Body of pancreas (tissue), 4 donors: ENCODE data around the gene TSPEAR.

Experiments used
- POLR2A ChIP-seq, 3 donors: fragments of 450-650 bp; IDR thresholded peaks; one replicate each; pipeline ENCODE4 v1.6.1; 2016; ENCODE audit warnings: antibody characterized with exemption in 3 of 3, mild to moderate bottlenecking in 2 of 3
- TF ChIP-seq, protein P1 (sequence below), 7 experiments: fragments of 450-650 bp in 4 of 7; fragments of 200-600 bp in 3 of 7; sonication (generic) in 3 of 7; IDR thresholded peaks; one replicate each; pipeline ENCODE4 v1.5.1; 2016 to 2019; ENCODE audit warnings: antibody characterized with exemption in 7 of 7

GRCh38 chr21:44583089-44583799, 128.1 kb downstream of the TSPEAR start:
- TF ChIP-seq, protein P1, sequence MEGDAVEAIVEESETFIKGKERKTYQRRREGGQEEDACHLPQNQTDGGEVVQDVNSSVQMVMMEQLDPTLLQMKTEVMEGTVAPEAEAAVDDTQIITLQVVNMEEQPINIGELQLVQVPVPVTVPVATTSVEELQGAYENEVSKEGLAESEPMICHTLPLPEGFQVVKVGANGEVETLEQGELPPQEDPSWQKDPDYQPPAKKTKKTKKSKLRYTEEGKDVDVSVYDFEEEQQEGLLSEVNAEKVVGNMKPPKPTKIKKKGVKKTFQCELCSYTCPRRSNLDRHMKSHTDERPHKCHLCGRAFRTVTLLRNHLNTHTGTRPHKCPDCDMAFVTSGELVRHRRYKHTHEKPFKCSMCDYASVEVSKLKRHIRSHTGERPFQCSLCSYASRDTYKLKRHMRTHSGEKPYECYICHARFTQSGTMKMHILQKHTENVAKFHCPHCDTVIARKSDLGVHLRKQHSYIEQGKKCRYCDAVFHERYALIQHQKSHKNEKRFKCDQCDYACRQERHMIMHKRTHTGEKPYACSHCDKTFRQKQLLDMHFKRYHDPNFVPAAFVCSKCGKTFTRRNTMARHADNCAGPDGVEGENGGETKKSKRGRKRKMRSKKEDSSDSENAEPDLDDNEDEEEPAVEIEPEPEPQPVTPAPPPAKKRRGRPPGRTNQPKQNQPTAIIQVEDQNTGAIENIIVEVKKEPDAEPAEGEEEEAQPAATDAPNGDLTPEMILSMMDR (IDR thresholded peaks at IDR 0.05): no peak
- no peak for TF ChIP-seq POLR2A (IDR thresholded peaks at IDR 0.05)
